T-helper 9 cell (primary cell): ENCODE measurements around the gene CYB5R2.

ENCODE experiments used
- DNase-seq: peaks from one replicate; pipeline ENCODE4 v3.0.0-alpha.2; 2020

Gene CYB5R2

GRCh38 chr11:7636350-7636749 is 37.0 kb downstream of the CYB5R2 start:
- DNase-seq, result no peak

GRCh38 chr11:7635708-7636107 is 37.6 kb downstream of the CYB5R2 start:
- DNase-seq, result no peak

GRCh38 chr11:7635137-7635536 is 38.2 kb downstream of the CYB5R2 start:
- no peak for DNase-seq

- DNase-seq, result no peak
Measured at GRCh38 chr11:7632211-7632610, 41.1 kb downstream of the CYB5R2 start.

- no peak for DNase-seq
Measured at GRCh38 chr11:7630002-7630401, 43.3 kb downstream of the CYB5R2 start.

GRCh38 chr11:7628660-7629059 is 44.6 kb downstream of the CYB5R2 start:
- DNase-seq, result no peak

- no peak for DNase-seq
Measured at GRCh38 chr11:7622721-7623120, 50.6 kb downstream of the CYB5R2 start.

- no peak for DNase-seq
Measured at GRCh38 chr11:7621554-7621953, 51.7 kb downstream of the CYB5R2 start.

GRCh38 chr11:7621090-7621489 is 52.2 kb downstream of the CYB5R2 start:
- no peak for DNase-seq

GRCh38 chr11:7619322-7619721 is 54.0 kb downstream of the CYB5R2 start:
- no peak for DNase-seq

GRCh38 chr11:7617032-7617431 is 56.3 kb downstream of the CYB5R2 start:
- no peak for DNase-seq
